Kidney epithelial cell (primary cell): ENCODE data around the gene BAG5. TPM values are rescaled to one million over a fixed set of nuclear protein-coding genes. Genes with fewer than 3 reads are reported as not detected.

Experiments
- DNase-seq: peaks from one replicate; pipeline ENCODE4 v3.0.0-alpha.2; 2010; ENCODE audit warnings: low read depth
- H3K27me3 ChIP-seq: 2 replicates; pipeline ENCODE4 v1.6.0; 2011; ENCODE audit warnings: low read length; ENCODE audit not compliant: control insufficient read depth, insufficient read depth
- H3K36me3 ChIP-seq: 2 replicates; pipeline ENCODE4 v1.5.1; 2011; ENCODE audit warnings: low read length; ENCODE audit not compliant: control insufficient read depth, insufficient read depth
- H3K4me3 ChIP-seq: 2 replicates; pipeline ENCODE4 v1.5.1; 2011; ENCODE audit warnings: low read depth, mild to moderate bottlenecking, control low read depth, low read length
- CTCF ChIP-seq: IDR thresholded peaks from 2 replicates; pipeline ENCODE4 v1.5.1; 2011; ENCODE audit warnings: mild to moderate bottlenecking, moderate library complexity, low read length, control low read depth, inconsistent platforms; ENCODE audit not compliant: insufficient read depth, poor library complexity, severe bottlenecking
- total RNA-seq: library from RNA; depleted of rRNA; stranded (reverse); fragments of >200 nt; gene quantifications from 2 replicates; pipeline ENCODE4 v1.2.3, GENCODE V29; 2015

BAG5 gene
- total RNA-seq, 1 donor from 2014 or later: 40.8 TPM

DNA sequence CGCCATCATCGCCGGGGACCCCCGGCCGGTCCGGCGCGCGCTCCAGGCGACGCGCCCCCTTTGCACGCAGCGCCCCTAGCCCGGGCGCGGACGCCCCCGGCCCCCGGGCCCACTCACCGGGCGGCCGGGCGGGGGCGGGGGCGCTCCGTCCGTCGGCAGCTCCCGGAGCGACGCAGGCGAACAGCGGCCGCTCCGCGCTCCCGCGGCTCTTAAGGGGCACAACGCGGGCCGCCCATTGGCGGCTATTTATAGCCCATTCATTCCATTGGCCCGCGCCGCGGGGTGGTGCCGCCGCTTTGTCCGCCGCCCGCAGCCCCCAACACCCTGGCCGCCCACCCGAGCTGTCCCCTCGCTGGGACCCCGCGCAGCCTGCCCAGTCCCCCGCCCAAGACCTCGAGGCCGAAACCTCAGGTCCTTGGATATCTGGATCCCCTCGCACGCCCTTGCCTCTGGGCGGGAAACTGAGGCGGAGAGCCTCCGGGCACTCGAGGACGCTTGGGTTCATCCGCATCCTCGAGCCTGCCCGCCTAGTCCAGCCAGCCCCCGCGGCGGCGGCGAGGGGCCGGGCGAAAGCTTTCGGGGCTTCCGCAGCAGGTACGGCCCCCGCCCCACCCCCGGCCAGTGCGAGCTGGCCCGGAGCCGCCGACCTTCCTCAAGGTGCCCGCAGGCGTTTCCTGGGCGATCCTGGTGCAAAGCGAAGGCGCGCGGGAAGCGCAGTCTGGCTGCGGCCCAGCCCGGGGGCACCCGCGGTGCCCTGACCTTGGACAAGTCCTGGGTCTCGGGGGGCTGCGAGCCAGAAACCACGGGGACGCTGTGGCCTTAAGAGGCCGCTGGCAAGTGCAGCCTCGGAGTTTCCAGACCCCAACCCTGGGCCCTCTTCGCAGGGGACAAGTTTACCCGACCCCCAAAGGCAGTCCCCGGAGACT is 39.5 kb downstream of the BAG5 start, which contains the start of gene CKB:
CKB (minus strand) TSS at position 182 of the 926 bp plus-strand sequence. CDS start 337 bp downstream, outside the sequence.
- H3K36me3 ChIP-seq: no peaks in the 10 kb centered on the region
- no peak for TF ChIP-seq CTCF
- DNase-seq: no peak

DNA sequence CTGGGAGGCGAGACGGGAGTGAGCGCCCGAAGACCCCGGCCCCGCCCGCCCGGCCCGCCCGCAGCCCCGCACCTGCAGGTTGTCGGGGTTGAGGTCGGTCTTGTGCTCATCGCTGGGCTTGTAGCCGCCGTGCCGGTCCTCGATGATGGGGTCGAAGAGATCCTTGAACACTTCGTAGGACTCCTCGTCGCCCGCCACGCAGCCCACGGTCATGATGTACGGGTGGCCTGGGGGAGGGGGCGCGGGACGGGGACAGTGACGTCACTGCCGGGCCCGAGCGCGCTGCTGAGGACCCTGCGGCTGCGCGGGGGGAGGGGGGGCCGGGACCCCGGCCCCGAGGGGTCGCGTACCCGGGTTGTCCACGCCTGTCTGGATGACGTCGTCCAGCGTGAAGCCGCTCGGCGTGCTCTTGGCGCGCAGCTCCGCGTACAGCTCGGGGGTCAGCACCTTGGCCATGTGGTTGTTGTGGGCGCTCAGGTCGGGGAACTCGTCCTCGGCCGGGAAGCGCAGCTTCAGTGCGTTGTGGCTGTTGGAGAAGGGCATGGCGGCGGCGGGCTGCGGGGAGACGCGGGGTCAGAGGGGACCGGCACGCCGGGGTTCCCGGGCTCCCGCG is 40.4 kb downstream of the BAG5 start:
- no peak for TF ChIP-seq CTCF
- no peak for DNase-seq
- peak overlapping the region; percentile 59 for H3K4me3 ChIP-seq

More for the DNA sequence above, 39.5 kb downstream of the BAG5 start, which contains the start of gene CKB:
- Histone ChIP-seq H3K4me3 (peak within 1 kb of the TSS; percentile 59), H3K27me3 (peaks cover 12% of the 10 kb centered on the region)

GRCh38 chr14:103521438-103521950 is 41.0 kb downstream of the BAG5 start:
- H3K36me3 ChIP-seq: no peaks in the 10 kb centered on the region

More for the DNA sequence above, 40.4 kb downstream of the BAG5 start:
- H3K36me3 ChIP-seq: no peaks in the 10 kb centered on the region
- peaks cover 12% of the 10 kb centered on the region for H3K27me3 ChIP-seq

DNA sequence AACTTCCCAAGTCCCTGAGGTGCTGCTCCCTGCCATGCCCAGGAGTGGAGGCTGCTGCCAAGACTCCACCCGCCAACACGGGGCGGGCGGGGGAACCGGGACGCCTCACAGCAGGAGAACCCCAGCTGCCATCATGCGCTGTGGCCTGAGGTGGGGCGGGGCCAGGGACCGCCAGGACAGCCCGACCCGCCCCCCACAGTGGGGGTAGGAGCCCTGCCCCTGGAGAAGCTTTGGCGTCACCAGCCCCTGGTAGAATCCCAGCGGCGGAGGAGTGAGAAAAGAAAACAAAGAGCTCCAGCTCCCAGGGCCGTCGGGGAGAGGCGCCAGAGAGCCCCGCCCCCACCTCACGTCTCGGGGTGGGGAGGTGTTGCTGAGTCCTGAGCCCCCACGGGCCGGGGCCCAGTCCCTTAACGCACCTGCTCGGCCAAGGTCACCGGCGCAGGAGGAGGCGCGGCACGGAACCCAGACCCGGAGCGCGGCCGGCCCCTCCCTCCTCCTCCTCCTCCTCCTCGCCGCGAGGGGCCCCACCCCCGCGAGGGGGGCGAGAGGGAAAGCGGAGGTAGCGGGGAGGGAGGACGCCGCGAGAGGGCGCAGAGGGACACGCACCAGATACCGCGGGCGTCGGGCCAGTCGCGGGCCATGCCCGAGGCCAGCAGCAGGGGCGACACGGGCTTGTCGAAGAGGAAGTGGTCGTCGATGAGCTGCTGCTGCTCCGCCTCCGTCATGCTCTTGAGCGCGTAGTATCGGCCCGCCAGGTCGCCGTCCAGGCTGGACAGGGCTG is 41.6 kb downstream of the BAG5 start:
- Histone ChIP-seq H3K27me3 (peaks cover 12% of the 10 kb centered on the region), H3K4me3 (peak overlapping the region; percentile 59), H3K36me3 (no peaks in the 10 kb centered on the region)
- peak; percentile 45 for TF ChIP-seq CTCF
- DNase-seq: no peak

More at GRCh38 chr14:103521438-103521950, 41.0 kb downstream of the BAG5 start:
- Histone ChIP-seq H3K27me3 (peaks cover 12% of the 10 kb centered on the region), H3K4me3 (peak overlapping the region; percentile 59)
- no peak for TF ChIP-seq CTCF
- DNase-seq: no peak

- Histone ChIP-seq H3K36me3 (no peaks in the 10 kb centered on the region), H3K4me3 (no peak overlapping the region), H3K27me3 (peaks cover 12% of the 10 kb centered on the region)
- TF ChIP-seq CTCF: no peak
- no peak for DNase-seq
Observed at GRCh38 chr14:103520269-103520656, 42.2 kb downstream of the BAG5 start.
